ENCODE data around the gene CIZ1.

- TF ChIP-seq EZH2phosphoT487 (IDR thresholded peaks at IDR 0.05; ENCODE audit: borderline replicate concordance) (no peak), CTCF (conservative IDR thresholded peaks at IDR 0.05; ENCODE audit: low read length) (no peak)
These were observed 5.1 kb downstream of the CIZ1 start for GRCh38 chr9:128185979-128186965.
